GM19468 (cell line): ENCODE data around the gene PRR36.

Experiments
- ATAC-seq: cut with Tn5 transposase; IDR thresholded peaks from one replicate; pipeline ENCODE4 v1.9.1; 2021; ENCODE audit warnings: mild to moderate bottlenecking, moderate library complexity, moderate number of reproducible peaks; ENCODE audit not compliant: unreplicated experiment; ENCODE audit errors: extremely low read depth

The PRR36 gene

DNA sequence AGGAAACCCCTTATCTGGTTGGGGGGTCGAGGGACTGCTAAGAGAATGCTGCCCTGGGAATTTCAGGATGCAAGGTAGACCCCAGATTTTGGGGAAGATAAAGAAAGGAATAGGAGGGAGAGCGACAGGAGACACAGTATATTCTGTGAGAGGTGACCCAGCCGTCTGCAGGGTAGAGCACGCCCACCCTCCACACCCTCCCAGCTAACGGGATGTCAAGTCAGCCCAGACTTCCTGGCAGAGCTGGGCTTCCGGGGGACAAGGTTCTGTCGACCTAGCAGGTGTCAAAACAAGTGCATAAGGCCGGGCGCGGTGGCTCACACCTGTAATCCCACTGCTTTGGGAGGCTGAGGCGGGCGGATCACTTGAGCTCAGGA is 695 bp upstream of the PRR36 start:
- ATAC-seq, result no peak

DNA sequence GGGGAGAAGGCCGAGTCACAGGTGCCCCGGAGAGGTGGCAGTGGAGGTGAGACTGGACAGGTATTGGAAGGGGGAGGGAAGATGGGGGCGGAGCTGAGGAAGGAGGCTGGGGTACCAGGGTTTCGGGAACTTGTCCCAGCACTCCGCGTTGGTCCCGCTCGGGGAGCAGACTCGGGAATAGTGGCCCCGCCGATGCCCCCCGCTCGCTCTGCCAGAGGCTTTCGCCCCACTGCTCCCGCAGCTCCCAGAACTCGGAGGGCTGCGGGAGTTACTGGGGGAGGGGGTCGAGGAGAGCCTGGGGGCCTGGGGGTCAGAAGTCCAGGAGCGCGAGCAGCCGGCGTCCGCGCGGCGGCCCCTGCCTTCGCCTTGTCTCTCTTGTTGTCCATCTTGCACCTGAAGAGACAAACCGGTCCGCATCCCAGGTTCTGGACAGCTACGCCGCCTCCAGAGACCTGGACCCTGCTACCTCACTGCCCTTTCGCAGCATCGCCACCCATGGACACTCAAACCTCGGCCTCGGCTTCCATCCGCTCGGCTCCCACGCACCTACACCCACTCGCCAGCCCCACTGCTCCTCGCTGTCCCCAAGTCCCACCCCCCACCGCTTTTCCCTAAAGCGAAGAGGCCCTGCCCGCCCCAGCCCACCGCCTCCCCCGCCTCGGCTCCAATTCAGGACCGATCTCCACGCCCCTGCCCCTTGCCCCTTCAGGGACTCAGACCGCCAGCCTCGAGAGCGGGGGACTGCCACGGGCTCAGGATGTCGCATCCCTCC is 700 bp downstream of the PRR36 start:
- no peak for ATAC-seq

DNA sequence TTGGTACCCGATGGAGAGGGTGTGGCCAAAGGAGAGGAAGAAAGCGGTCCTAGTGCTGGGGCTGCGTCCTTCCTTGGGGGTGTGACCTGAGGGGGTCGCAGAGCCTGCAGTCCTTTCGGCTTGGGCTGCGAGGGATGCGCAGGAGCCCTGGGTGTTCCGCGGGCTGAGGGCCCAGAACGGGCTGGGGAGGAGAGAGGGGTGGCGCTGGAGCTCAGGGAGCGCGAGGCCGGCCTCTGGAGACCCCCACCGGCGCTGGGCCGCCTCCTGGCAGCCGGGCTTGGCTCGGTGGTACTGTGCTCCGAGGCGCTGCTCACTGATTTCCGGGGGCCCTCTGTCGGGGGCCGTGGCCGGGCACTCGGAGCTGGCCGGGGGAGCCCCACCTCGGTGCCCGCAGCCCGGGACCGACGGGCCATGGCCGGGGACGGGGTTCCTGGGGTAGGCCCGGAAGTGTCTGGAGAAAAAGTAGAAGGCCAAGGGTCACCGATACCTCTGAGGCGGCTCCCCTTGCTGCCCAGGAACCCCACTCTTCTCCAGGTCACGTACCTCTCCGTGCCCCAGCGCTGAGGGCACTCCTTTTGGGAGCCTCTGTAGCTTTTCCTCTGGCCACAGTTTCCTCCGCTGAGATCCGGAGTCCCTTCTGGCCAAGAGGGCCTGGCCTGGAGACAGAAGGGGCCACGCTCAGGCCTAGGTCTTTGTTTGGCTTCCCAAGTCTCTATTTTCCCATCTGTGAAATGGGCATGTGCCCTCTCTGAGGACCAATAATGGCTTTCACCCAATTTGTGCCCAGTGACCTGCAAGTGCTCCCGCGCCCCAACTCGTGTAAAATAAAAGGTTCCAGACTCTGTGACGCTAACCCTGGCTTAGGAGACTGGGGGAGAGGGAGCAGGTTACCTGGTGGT is 1.6 kb downstream of the PRR36 start:
- no peak for ATAC-seq

DNA sequence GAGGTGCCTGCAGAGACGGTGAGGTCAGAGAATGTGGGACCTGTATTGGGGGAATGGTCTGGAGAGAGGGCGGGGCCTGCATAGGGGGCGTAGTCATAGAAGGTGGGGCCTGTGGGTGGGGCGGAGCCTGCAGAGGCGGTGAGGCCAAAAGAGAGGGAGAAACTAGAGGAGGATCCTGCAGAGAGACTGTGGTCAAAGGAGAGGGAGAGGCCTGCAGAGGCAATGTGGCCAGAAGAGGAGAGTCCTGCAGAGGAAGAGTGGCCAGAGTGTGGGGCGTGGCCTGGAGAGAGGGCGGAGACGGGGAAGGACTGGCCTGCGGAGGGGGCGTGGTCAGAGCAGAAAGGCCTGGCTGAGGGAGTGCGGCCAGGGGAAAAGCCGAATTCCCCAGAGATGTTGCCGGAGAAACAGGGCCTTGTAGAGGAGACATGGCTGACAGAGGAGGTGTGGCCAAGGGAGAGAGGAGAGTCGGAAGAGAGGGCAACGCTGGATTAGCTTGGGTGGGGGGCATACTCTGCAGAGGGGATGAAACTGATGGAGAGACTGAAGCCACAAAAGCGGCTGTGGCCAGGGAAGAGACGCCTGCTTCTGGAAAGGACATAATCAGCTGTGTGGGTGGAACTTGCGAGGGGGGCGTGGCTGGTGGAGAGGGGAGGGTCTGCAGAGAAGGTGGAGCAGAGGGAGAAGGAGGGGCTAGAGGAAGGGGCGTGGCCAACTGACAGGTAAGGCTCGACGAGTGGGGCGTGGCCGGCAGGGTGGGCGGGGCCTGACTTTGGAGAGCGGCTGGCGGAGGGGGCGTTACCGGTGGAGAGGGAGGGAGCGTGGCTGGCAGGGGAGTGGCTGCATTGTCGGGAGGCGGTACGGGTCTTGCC is 2.5 kb downstream of the PRR36 start:
- no peak for ATAC-seq

- ATAC-seq, result no peak
These were observed 3.4 kb downstream of the PRR36 start for GRCh38 chr19:7870571-7871436.

DNA sequence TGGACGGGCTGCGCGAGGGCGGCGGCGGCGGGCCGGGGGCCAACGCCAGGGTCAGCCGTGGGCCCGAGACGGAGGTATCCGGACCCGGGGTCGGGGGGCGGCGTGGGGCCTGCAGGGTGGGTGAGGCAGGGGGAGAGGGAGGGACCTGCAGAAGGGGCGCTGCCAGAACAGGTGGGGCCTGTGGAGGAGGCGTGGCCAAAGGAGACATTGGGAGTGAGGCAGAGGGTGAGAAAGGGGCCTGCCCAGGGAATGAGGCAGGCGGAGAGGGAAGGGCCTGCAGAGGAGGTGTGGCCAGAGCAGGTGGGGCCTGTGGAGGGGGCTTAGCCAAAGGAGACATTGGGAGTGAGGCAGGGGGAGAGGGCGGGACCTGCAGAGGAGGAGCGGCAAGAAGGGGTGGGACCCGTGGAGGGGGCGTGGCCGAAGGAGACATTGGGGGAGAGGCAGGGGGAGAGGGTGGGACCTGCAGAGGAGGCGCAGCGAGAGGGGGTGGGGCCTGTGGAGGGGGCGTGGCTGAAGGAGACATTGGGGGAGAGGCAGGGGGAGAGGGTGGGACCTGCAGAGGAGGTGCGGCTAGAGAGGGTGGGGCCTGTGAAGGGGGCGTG is 4.2 kb downstream of the PRR36 start:
- no peak for ATAC-seq

GRCh38 chr19:7869453-7869909 is 4.7 kb downstream of the PRR36 start:
- ATAC-seq, result peak; percentile 8

DNA sequence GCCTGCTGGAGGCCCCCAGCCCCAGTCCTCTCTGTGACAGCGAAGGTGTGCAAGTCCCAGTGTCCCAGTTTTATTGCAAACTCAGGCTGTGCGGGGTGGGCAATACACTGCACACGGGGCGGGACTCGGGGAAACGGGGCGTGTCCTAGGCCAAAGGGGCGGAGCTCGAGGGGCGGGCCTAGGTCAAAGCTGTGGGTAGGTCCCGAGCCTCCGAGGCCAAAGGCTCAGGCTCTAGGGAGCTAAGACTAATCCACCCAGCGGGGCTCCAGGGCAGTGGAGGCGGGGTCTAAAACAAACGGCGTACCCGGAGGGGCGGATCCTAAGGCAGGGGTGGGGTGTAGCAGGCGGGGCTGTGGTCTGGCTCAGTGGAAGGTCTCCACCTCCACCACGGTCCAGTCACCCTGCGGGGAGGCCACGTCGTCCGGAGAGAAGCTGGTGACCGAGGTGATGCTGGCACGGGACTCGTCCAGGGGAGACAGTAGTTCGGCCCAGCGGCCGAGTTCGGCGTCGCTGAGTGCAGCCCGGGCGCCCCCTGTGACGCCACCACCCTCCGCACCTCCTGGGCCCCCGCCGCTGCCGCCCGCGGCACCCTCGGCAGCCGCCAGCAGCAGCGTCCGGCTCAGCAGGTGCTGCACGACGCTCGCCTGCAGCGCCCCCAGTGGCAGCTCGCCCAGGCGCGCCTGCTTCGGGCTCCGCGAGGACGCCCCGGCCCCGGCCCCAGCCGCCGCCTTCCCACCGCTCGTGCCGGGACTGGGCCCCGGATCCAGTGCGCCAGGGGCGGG is 5.3 kb downstream of the PRR36 start:
- ATAC-seq, result peak; percentile 50

DNA sequence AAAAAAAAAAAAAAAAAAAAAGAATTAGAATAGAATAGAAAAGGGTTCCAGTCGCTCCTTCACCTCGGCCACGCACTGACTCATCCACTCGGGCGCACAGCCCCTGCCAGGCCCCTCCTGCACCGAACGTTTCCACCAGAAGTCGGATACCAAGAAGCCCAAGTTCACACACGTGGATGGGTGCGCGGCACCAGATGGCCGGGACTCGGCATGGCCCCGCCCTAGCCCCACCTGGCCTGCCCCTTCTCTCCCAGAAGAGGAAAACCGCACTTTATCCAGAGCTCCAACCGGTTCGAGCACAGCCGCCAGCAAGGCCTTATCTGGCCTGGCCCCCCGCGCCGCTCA is 5.9 kb downstream of the PRR36 start:
- no peak for ATAC-seq

DNA sequence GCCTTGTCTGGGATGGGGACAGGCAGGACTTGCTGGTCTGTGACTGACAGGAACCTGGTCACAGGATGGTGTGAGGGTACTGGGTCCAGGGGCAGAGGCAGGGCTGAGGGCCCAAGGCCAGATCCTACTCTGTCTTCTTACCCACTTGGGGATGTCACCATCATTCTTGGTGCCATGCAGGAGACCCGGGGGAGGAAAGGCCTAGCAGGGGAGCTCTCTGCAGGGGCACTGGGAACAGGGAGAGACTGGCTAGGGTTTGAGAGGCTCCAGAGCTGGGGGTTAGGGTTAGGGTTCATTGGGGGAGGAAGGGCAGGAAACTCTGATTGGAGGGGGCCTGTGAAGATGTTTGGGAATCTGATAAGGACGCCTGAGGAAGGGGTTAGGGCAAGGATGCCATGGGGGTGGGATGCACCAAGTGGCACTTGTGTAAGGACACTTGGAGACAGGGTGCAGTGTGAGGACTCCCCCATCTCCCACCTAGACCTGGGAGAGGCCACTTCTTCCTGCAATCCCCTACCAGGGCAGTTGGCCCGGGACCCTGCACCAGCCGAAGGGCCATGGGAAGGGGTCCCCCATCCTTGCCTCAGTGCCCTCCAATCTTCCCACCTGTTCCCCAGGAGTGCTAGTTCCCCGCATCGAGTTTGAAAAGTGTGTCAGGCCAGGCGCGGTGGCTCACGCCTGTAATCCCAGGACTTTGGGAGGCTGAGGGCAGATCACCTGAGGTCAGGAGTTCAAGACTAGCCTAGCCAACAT is 6.9 kb downstream of the PRR36 start:
- no peak for ATAC-seq

GRCh38 chr19:7866399-7867091 is 7.6 kb downstream of the PRR36 start:
- ATAC-seq, result no peak

GRCh38 chr19:7865262-7865911 is 8.8 kb downstream of the PRR36 start:
- ATAC-seq, result no peak

- no peak for ATAC-seq
These were observed 9.5 kb downstream of the PRR36 start for GRCh38 chr19:7864690-7865074.

GRCh38 chr19:7863971-7864689 is 10.1 kb downstream of the PRR36 start:
- no peak for ATAC-seq

- ATAC-seq, result no peak
These were observed 10.8 kb downstream of the PRR36 start for GRCh38 chr19:7863157-7863970.
